HG03432 (cell line): ENCODE results near the gene LYPD6.

ENCODE experiments used
- ATAC-seq: cut with Tn5 transposase; IDR thresholded peaks from one replicate; pipeline ENCODE4 v1.9.1; 2021; ENCODE audit warnings: mild to moderate bottlenecking, moderate library complexity; ENCODE audit not compliant: unreplicated experiment

LYPD6 gene

GRCh38 chr2:149399934-149400615 is 69.7 kb downstream of the LYPD6 start:
- no peak for ATAC-seq

GRCh38 chr2:149400997-149401396 is 70.6 kb downstream of the LYPD6 start:
- ATAC-seq, result no peak

GRCh38 chr2:149409506-149409905 is 79.1 kb downstream of the LYPD6 start:
- no peak for ATAC-seq

GRCh38 chr2:149410701-149411484 is 80.5 kb downstream of the LYPD6 start:
- no peak for ATAC-seq

GRCh38 chr2:149413487-149413886 is 83.1 kb downstream of the LYPD6 start:
- ATAC-seq, result no peak

GRCh38 chr2:149415086-149415485 is 84.7 kb downstream of the LYPD6 start:
- ATAC-seq, result no peak

- no peak for ATAC-seq
Measured at GRCh38 chr2:149418065-149418464, 87.7 kb downstream of the LYPD6 start.

GRCh38 chr2:149420053-149420963 is 89.9 kb downstream of the LYPD6 start:
- ATAC-seq, result no peak

GRCh38 chr2:149421791-149422190 is 91.4 kb downstream of the LYPD6 start:
- ATAC-seq, result no peak

- ATAC-seq, result no peak
Measured at GRCh38 chr2:149422337-149422990, 92.1 kb downstream of the LYPD6 start.

- no peak for ATAC-seq
Measured at GRCh38 chr2:149422991-149423338, 92.6 kb downstream of the LYPD6 start.

- no peak for ATAC-seq
Measured at GRCh38 chr2:149423630-149424029, 93.2 kb downstream of the LYPD6 start.

GRCh38 chr2:149427387-149427786 is 97.0 kb downstream of the LYPD6 start:
- ATAC-seq, result no peak

GRCh38 chr2:149428783-149429182 is 98.4 kb downstream of the LYPD6 start:
- ATAC-seq, result no peak

GRCh38 chr2:149430743-149431736 is 100.7 kb downstream of the LYPD6 start:
- ATAC-seq, result no peak

GRCh38 chr2:149438330-149438960 is 108.1 kb downstream of the LYPD6 start:
- ATAC-seq, result peak; percentile 59

GRCh38 chr2:149441255-149441654 is 110.9 kb downstream of the LYPD6 start:
- ATAC-seq, result no peak

- ATAC-seq, result no peak
Measured at GRCh38 chr2:149442346-149442745, 112.0 kb downstream of the LYPD6 start.

- ATAC-seq, result no peak
Measured at GRCh38 chr2:149443150-149443549, 112.8 kb downstream of the LYPD6 start.
